AG09319 (cell line): ENCODE measurements around the gene PPP2R5C.

ENCODE experiments used
- DNase-seq: peaks from one replicate; pipeline ENCODE4 v3.0.0-alpha.2; 2010; ENCODE audit warnings: low read depth; ENCODE audit errors: extremely low read depth
- CTCF ChIP-seq: IDR thresholded peaks from 2 replicates; pipeline ENCODE4 v1.5.1; 2011; ENCODE audit warnings: low read depth, mild to moderate bottlenecking, inconsistent platforms, low read length, moderate library complexity

The PPP2R5C gene

GRCh38 chr14:101928415-101928841 is 166.9 kb downstream of the PPP2R5C start:
- TF ChIP-seq CTCF, result no peak
- no peak for DNase-seq

DNA sequence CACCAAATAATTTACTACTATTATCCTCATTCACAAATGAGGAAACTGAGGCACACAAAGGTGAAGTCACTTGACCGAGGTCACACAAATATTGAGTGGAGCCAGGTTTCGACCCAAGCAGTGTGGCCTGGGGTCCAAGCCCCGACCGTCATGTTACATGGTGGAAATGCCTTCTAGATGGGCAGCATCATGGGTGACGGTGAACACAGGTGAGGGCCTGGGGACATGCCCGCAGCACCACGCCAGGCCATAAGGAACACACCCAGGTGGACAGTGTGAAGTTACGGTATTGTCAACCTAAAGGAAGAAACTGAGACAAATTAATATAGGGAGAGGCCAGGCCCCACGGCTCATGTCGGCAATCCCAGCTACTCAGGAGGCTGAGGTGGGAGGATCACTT is 167.6 kb downstream of the PPP2R5C start:
- DNase-seq, result no peak
- TF ChIP-seq CTCF, result no peak

DNA sequence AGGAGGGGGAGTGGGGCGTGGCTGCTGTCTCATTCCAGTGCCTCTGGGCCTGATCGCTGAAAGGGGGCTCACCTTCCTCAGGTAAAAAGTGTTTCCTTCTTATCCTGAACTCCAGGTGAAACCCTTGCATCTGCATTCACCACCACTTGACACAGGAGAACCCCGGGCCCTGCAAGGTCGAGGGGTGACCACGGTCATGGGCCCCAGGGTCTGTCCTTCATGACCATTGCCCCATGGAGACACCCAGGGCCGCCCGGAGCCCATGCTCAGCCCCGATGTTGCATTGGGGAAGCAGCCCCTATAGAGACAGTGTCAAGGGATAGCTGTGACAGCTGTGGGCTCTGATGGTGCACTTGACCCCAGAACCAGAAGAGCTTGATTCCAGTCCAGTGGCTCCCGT is 168.4 kb downstream of the PPP2R5C start:
- TF ChIP-seq CTCF, result no peak
- no peak for DNase-seq

- DNase-seq, result no peak
- TF ChIP-seq CTCF, result no peak
Measured at GRCh38 chr14:101932673-101933072, 171.2 kb downstream of the PPP2R5C start.

DNA sequence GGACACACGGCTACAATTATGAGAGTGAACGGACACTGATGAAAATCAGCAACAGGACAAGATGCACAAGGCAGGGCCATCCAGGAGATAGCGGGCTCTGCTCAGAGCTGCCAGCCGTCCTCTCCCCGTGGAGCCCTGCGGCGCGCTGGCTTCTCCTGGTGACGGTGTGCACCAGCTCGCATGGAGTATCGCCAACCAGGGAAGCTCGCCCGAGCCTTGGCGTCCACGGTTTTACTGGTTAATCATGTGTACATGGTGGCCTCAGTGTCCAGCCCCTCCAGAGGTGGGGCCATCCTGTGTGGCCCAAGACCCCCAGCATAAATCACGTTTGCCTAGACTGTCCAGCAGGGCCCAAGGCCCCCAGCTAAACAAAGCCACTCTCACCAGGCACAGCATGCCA is 171.7 kb downstream of the PPP2R5C start:
- TF ChIP-seq CTCF, result no peak
- DNase-seq, result no peak

GRCh38 chr14:101934601-101935150 is 173.2 kb downstream of the PPP2R5C start:
- DNase-seq, result no peak
- no peak for TF ChIP-seq CTCF

GRCh38 chr14:101937926-101938767 is 176.6 kb downstream of the PPP2R5C start:
- no peak for TF ChIP-seq CTCF
- DNase-seq, result no peak
